ENCODE results near the gene FRYL.
"Not testable (repeated sequence)": the region's sequence is repeated elsewhere in the genome, so short reads cannot be mapped to it uniquely, and the experiment has no call there.

Gene FRYL

DNA sequence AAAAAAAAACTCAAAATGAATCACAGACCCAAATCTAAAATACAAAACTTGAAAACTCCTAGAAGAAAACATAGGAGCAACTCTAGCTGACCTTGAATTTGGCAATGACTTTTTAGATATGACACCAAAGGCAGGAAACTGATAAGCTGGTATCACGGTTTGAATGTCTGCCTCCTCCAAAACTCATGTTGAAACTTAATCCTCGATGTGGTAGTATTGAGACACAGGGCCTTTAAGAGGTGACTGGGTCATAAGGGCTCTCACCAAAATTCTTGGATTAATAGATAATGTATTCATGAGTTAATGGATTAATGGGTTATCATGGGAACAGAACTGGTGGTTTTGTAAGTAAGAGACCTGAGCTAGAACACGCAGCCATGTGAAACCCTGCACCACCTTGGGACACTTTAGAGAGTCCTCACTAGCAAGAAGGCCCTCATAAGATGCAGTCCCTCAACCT, 40.5 kb downstream of the FRYL start:
- TF ChIP-seq, protein P1, sequence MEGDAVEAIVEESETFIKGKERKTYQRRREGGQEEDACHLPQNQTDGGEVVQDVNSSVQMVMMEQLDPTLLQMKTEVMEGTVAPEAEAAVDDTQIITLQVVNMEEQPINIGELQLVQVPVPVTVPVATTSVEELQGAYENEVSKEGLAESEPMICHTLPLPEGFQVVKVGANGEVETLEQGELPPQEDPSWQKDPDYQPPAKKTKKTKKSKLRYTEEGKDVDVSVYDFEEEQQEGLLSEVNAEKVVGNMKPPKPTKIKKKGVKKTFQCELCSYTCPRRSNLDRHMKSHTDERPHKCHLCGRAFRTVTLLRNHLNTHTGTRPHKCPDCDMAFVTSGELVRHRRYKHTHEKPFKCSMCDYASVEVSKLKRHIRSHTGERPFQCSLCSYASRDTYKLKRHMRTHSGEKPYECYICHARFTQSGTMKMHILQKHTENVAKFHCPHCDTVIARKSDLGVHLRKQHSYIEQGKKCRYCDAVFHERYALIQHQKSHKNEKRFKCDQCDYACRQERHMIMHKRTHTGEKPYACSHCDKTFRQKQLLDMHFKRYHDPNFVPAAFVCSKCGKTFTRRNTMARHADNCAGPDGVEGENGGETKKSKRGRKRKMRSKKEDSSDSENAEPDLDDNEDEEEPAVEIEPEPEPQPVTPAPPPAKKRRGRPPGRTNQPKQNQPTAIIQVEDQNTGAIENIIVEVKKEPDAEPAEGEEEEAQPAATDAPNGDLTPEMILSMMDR (conservative IDR thresholded peaks at IDR 0.05) = no peak
- TF ChIP-seq ZFX (IDR thresholded peaks at IDR 0.05) = no peak
- H3K27ac ChIP-seq = no peak overlapping the region

DNA sequence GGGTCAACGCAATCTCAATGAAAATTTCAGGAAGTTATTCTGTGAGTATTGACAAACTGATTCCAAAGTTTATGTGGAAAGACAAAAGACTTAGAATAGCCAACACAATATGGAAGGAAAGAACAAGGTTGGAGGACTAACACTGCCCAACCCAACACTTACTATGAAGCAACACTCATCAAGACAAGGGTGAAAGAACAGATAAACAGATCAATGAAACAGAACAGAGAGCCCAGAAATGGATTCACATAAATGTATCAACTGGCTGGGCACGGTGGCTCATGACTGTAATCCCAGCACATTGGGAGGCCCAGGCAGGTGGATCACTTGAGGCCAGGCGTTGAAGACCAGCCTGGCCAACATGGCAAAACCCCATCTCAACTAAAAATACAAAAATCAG, 41.2 kb downstream of the FRYL start:
- H3K27ac ChIP-seq = no peak overlapping the region
- TF ChIP-seq ZFX (IDR thresholded peaks at IDR 0.05) = no peak
- TF ChIP-seq, protein P1 (conservative IDR thresholded peaks at IDR 0.05) = no peak

DNA sequence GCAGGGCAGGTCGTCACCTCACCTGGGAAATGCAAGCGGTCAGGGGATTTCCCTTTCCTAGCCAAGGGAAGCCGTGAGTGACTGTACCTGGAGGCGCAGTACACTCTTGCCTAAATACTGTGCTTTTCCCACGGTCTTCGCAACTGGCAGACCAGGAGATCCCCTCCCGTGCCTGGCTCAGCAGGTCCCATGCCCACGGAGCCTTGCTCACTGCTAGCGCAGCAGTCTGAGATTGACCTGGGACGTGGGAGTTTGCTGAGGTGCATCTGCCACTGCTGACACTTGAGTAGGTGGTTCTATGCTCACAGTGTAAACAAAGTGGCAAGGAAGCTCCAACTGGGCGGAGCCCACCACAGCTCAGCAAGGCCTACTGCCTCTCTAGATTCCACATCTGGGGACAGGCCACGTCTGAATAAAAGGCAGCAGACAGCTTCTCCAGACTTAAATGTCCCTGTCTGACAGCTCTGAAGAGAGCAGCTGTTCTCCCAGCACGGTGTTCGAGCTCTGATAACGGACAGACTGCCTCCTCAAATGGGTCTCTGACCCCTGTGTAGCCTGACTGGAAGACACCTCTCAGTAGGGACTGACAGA, 51.1 kb downstream of the FRYL start:
- H3K27ac ChIP-seq = not testable (repeated sequence)

- H3K27ac ChIP-seq = no peak overlapping the region
- TF ChIP-seq, protein P1 (conservative IDR thresholded peaks at IDR 0.05) = no peak
- TF ChIP-seq ZFX (IDR thresholded peaks at IDR 0.05) = no peak
These were observed 52.2 kb downstream of the FRYL start for GRCh38 chr4:48727666-48728459.

GRCh38 chr4:48725414-48725813, 54.7 kb downstream of the FRYL start:
- H3K27ac ChIP-seq = no peak overlapping the region
- TF ChIP-seq, protein P1 (conservative IDR thresholded peaks at IDR 0.05) = no peak
- TF ChIP-seq ZFX (IDR thresholded peaks at IDR 0.05) = no peak

DNA sequence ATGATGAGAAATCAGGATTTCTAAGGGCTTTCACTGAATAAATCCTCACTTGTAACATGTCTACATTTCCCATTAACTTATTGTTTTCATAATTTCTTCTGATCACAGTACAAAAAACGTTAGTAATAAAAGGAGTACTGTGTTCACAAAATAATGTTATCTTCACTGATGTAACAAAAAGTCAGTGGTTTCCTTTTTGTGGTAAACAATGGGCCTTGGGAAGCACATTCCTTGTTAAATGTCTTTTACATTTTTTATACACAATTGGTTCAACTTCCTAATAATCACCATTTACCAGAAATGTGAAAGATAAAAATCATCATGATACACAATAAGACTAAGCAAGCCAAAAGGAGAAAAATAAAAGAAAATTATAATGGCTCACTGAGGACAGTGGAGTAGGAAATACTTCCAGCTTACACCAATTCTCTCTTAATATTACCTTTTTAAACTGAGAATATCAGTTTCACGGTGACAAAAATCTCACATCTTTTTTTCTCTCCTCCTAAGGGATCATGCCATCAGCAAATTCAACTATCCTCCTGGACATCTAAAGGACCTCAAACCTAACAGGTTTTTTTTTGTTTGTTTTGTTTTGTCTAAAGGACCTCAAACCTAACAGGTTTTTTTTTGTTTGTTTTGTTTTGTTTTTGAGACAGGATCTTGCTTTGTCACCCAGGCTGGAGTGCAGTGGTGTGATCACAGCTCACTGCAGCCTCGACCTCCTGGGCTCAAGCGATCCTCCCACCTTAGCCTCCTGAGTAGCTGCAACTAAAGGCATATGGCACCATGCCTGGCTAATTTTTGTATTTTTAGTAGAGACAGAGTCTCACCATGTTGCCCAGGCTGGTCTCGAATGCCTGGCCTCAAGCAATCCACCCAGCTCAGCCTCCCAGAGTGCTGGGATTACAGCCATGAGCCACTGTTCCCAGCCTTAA, 57.3 kb downstream of the FRYL start:
- no peak for TF ChIP-seq ZFX (IDR thresholded peaks at IDR 0.05)
- TF ChIP-seq, protein P1 (conservative IDR thresholded peaks at IDR 0.05) = no peak
- H3K27ac ChIP-seq = peak overlapping the region; percentile 19; the same call in 1 of the 2 replicates

DNA sequence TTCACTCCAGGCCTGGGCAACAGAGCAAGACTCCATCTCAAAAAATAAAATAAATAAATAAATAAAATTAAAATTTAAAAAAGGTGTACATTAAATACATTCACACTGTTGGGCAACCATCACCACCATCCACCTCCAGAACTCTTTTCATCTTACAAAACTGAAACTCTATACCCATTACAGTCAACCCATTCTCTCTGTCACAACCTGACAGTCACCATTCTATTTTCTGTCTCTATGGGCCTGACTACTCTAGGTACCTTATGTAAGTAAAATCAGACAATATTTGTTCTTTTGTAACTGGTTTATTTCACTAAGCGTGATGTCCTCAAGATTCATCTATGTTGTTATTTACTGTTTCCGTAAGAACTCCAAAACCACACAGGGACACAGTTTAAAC, 59.6 kb downstream of the FRYL start:
- TF ChIP-seq, protein P1 (conservative IDR thresholded peaks at IDR 0.05) = no peak
- no peak for TF ChIP-seq ZFX (IDR thresholded peaks at IDR 0.05)
- H3K27ac ChIP-seq = no peak overlapping the region
